HepG2 (cell line): ENCODE data around the gene KANSL1.

Experiments
- CTCF ChIP-seq: sonication (generic); formaldehyde crosslinking; IDR thresholded peaks from 2 replicates; pipeline ENCODE4 v1.5.0; 2020; ENCODE audit warnings: mild to moderate bottlenecking, missing genetic modification reagents, moderate library complexity
- NFYB ChIP-seq: sonication (generic); formaldehyde crosslinking; IDR thresholded peaks from 2 replicates; pipeline ENCODE4 v1.4.0; 2020; ENCODE audit warnings: missing genetic modification reagents
- RELA ChIP-seq: sonication (generic); formaldehyde crosslinking; IDR thresholded peaks from 2 replicates; pipeline ENCODE4 v1.4.0; 2020; ENCODE audit warnings: missing genetic modification reagents
- SRF ChIP-seq: IDR thresholded peaks from 2 replicates; pipeline ENCODE4 v1.6.1; 2011; ENCODE audit warnings: mild to moderate bottlenecking, low read depth, low read length, moderate library complexity
- TF ChIP-seq, protein P1 (sequence below): sonication (generic); formaldehyde crosslinking; IDR thresholded peaks from one replicate; pipeline ENCODE4 v1.5.1; 2020; ENCODE audit warnings: mild to moderate bottlenecking, missing genetic modification reagents; ENCODE audit errors: not compliant biosample characterization

- TF ChIP-seq CTCF (CRISPR knock-in tag) (no peak), RELA (CRISPR knock-in tag) (no peak), SRF (no peak), NFYB (CRISPR knock-in tag) (no peak)
- TF ChIP-seq, protein P1, sequence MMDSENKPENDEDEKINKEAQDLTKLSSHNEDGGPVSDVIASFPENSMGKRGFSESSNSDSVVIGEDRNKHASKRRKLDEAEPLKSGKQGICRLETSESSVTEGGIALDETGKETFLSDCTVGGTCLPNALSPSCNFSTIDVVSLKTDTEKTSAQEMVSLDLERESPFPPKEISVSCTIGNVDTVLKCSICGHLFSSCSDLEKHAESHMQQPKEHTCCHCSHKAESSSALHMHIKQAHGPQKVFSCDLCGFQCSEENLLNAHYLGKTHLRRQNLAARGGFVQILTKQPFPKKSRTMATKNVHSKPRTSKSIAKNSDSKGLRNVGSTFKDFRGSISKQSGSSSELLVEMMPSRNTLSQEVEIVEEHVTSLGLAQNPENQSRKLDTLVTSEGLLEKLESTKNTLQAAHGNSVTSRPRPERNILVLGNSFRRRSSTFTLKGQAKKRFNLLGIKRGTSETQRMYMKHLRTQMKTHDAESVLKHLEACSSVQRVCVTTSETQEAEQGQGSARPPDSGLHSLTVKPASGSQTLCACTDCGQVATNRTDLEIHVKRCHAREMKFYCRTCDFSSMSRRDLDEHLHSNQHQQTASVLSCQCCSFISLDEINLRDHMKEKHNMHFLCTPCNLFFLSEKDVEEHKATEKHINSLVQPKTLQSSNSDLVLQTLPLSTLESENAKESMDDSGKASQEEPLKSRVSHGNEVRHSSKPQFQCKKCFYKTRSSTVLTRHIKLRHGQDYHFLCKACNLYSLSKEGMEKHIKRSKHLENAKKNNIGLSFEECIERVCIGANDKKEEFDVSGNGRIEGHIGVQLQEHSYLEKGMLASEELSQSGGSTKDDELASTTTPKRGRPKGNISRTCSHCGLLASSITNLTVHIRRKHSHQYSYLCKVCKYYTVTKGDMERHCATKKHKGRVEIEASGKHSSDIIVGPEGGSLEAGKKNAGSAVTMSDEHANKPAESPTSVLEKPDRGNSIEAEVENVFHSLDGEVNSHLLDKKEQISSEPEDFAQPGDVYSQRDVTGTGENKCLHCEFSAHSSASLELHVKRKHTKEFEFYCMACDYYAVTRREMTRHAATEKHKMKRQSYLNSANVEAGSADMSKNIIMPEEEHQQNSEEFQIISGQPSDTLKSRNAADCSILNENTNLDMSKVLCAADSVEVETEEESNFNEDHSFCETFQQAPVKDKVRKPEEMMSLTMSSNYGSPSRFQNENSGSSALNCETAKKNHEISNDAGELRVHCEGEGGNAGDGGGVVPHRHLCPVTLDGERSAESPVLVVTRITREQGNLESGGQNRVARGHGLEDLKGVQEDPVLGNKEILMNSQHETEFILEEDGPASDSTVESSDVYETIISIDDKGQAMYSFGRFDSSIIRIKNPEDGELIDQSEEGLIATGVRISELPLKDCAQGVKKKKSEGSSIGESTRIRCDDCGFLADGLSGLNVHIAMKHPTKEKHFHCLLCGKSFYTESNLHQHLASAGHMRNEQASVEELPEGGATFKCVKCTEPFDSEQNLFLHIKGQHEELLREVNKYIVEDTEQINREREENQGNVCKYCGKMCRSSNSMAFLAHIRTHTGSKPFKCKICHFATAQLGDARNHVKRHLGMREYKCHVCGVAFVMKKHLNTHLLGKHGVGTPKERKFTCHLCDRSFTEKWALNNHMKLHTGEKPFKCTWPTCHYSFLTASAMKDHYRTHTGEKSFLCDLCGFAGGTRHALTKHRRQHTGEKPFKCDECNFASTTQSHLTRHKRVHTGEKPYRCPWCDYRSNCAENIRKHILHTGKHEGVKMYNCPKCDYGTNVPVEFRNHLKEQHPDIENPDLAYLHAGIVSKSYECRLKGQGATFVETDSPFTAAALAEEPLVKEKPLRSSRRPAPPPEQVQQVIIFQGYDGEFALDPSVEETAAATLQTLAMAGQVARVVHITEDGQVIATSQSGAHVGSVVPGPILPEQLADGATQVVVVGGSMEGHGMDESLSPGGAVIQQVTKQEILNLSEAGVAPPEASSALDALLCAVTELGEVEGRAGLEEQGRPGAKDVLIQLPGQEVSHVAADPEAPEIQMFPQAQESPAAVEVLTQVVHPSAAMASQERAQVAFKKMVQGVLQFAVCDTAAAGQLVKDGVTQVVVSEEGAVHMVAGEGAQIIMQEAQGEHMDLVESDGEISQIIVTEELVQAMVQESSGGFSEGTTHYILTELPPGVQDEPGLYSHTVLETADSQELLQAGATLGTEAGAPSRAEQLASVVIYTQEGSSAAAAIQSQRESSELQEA: no peak
These were observed 45.0 kb downstream of the KANSL1 start for GRCh38 chr17:46148247-46148646.
